Thoracic aorta (tissue), 2 donors: ENCODE data around the gene BMPR2. TPM values are rescaled to one million over a fixed set of nuclear protein-coding genes. Genes with fewer than 3 reads are reported as not detected.

Experiments
- total RNA-seq, 2 donors: library from RNA; depleted of rRNA; stranded (reverse); fragments of >200 nt; gene quantifications; one replicate each; pipeline versions ENCODE4 v1.1.0 to v1.2.3, GENCODE V29; 2016

BMPR2 gene
- total RNA-seq, 2 donors from 2014 or later: 65.9 to 111 TPM

Other genes starting within 250 kb of the BMPR2 start
- 10 to 100 TPM; 36.8 to 55.2 TPM for gene SUMO1, start 137.7 kb upstream of the BMPR2 start, total RNA-seq
- gene NOP58, start 110.6 kb upstream of the BMPR2 start, total RNA-seq: 100 to 1,000 TPM in 1 of 2 donors, 10 to 100 TPM in 1; 77.3 to 161 TPM